Esophagus muscularis mucosa (tissue), 4 donors: ENCODE data around the gene NAXE.

Experiments
- CTCF ChIP-seq, 3 experiments: fragments of 200-600 bp in 2 of 3; fragments of 450-650 bp in 1 of 3; sonication (generic) in 2 of 3; IDR thresholded peaks; one replicate each; pipeline ENCODE4 v1.5.1; 2017 to 2019; ENCODE audit warnings: antibody characterized with exemption in 3 of 3, mild to moderate bottlenecking in 2 of 3, moderate library complexity in 1 of 3
- EP300 ChIP-seq: sonication (generic); formaldehyde crosslinking; IDR thresholded peaks from one replicate; pipeline ENCODE4 v1.6.1; 2017; ENCODE audit warnings: antibody characterized with exemption
- POLR2AphosphoS5 ChIP-seq, 2 donors: sonication (generic); formaldehyde crosslinking; IDR thresholded peaks; one replicate each; pipeline ENCODE4 v1.6.1; 2017; ENCODE audit warnings: antibody characterized with exemption in 2 of 2

- TF ChIP-seq CTCF (IDR thresholded peaks at IDR 0.05), result no peak
- no peak for TF ChIP-seq EP300
- TF ChIP-seq POLR2AphosphoS5 (IDR thresholded peaks at IDR 0.05), result no peak
Measured at GRCh38 chr1:156612666-156613065, 21.1 kb downstream of the NAXE start.
